ENCODE results near the gene RGS9.

DNA sequence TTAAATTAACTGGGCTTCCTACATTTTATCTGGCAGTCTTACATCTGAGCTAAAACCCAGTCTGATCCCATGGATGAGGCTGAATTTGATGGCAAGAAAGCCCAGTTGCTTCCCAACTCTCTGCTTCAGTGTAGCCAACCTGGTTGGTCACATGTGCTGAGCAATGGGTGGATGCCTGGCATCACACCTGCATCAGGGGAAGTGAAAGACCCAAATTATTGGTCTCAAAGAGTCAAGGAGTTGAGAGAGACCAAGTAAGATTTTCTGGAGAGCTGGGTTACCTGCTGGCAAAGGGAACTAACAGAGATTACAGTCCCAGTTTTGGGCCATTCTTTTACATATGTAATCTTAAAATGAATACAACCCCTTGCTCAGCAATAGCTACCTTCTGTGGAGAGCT, 38.8 kb downstream of the RGS9 start:
- TF ChIP-seq, protein P1, sequence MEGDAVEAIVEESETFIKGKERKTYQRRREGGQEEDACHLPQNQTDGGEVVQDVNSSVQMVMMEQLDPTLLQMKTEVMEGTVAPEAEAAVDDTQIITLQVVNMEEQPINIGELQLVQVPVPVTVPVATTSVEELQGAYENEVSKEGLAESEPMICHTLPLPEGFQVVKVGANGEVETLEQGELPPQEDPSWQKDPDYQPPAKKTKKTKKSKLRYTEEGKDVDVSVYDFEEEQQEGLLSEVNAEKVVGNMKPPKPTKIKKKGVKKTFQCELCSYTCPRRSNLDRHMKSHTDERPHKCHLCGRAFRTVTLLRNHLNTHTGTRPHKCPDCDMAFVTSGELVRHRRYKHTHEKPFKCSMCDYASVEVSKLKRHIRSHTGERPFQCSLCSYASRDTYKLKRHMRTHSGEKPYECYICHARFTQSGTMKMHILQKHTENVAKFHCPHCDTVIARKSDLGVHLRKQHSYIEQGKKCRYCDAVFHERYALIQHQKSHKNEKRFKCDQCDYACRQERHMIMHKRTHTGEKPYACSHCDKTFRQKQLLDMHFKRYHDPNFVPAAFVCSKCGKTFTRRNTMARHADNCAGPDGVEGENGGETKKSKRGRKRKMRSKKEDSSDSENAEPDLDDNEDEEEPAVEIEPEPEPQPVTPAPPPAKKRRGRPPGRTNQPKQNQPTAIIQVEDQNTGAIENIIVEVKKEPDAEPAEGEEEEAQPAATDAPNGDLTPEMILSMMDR (IDR thresholded peaks at IDR 0.05), result no peak
- no peak for TF ChIP-seq ZFX (IDR thresholded peaks at IDR 0.05; ENCODE audit: borderline replicate concordance)
